HG02840 (cell line): Measurements from ENCODE around the gene STAT5A.
"Not testable (repeated sequence)": the region's sequence is repeated elsewhere in the genome, so short reads cannot be mapped to it uniquely, and the experiment has no call there.

ENCODE experiments used
- ATAC-seq: cut with Tn5 transposase; IDR thresholded peaks from one replicate; pipeline ENCODE4 v1.9.1; 2021; ENCODE audit warnings: mild to moderate bottlenecking, moderate library complexity, moderate number of reproducible peaks; ENCODE audit not compliant: unreplicated experiment, low FRiP score

The STAT5A gene

GRCh38 chr17:42287977-42288802 is at the start of gene STAT5A:
Gene STAT5A, plus strand, starts transcription at chr17:42288498. Its CDS starts 914 bp downstream, at chr17:42289412.
- ATAC-seq, result no peak

DNA sequence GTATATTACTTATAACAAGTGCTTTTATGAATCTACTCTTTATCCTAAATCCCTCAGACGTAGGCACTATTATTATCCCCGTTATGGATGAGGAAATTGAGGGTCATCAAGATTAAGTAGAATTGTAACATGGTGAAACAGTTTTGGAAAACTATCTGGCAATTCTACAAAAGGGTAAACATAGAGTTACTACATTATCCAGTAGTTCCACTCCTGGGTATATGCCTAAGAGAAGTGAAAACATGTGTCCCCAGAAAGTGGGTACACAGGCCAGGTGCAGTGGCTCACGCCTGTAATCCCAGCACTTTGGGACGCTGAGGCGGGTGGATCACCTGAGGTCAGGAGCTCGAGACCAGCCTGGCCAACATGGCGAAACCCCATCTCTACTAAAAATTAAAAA is 48.7 kb upstream of the STAT5A start:
- not testable (repeated sequence) for ATAC-seq

- ATAC-seq, result no peak
Observed at GRCh38 chr17:42240201-42240600, 48.1 kb upstream of the STAT5A start.

- ATAC-seq, result not testable (repeated sequence)
Observed at GRCh38 chr17:42240863-42241262, 47.4 kb upstream of the STAT5A start.

- no peak for ATAC-seq
Observed at GRCh38 chr17:42241871-42242270, 46.4 kb upstream of the STAT5A start.

- no peak for ATAC-seq
Observed at GRCh38 chr17:42243493-42243982, 44.8 kb upstream of the STAT5A start.

GRCh38 chr17:42244116-42244515 is 44.2 kb upstream of the STAT5A start:
- not testable (repeated sequence) for ATAC-seq

DNA sequence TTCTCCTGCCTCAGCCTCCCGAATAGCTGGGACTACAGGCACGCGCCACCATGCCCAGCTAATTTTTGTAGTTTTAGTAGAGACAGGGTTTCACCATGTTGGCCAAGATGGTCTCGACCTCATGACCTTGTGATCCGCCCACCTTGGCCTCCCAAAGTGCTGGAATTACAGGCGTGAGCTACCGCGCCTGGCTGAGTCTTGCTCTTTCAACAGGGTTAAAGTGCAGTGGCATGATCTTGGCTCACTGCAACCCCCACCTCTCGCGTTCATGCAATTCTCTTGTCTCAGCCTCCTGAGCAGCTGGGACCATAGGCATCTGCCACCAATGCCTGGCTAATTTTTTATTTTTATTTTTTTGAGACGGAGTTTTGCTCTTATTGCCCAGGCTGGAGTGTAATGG is 43.1 kb upstream of the STAT5A start:
- ATAC-seq, result not testable (repeated sequence)

- ATAC-seq, result no peak
Observed at GRCh38 chr17:42246515-42246914, 41.8 kb upstream of the STAT5A start.

DNA sequence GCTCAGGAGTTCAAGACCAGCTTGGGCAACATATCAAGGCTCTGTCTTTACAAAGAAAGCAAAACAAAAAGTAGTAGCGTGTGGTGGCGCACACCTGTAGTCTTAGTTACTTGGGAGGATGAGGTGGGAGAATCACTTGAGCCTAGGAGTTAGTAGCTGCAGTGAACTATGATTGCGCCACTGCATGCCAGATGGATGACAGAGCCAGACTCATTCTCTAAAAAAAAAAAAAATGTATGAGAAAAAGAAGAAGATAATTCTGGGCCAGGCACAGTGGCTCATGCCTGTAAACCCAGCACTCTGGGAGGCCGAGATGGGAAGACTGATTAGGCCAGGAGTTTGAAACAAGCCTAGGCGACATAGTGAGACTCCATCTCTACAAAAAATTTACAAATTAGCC is 40.6 kb upstream of the STAT5A start:
- ATAC-seq, result no peak

DNA sequence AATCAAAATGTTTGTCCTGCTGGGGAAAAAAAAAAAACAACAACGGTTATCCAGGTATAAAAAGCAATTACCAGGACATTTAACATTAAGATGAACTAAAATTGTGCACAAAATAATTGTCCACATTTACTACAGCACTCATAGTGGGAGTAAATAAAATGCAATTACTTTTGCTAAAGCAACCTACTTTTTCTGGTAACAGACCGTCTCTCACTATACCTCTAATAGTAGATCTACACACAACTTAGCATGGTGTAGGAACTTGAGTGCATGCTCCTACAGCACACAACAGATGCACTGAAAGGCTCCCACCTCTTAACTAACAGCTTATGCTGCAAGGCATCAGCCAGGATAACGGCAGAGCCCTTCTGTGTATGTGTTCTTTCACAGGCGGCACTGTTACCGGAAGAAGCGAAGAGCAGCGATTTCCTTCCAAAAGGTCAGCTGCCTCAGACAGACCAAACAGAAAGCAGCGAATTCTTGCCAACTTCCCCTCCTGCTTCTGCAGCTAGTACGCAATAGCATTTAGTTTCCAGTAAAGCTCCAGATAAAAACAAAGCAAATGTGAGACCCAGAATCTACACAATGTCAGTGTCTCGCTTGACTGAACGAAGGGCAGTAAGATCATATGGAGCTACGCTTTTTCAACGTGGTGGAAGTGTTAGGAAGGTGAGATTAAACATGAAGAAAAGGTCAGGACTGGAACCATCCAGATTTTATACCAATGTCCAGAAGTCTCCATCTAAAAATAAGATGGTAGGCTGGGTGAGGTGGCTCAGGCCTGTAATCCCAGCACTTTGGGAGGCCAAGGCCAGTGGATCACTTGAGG is 39.7 kb upstream of the STAT5A start:
- ATAC-seq, result no peak

GRCh38 chr17:42249681-42250446 is 38.4 kb upstream of the STAT5A start:
- no peak for ATAC-seq

DNA sequence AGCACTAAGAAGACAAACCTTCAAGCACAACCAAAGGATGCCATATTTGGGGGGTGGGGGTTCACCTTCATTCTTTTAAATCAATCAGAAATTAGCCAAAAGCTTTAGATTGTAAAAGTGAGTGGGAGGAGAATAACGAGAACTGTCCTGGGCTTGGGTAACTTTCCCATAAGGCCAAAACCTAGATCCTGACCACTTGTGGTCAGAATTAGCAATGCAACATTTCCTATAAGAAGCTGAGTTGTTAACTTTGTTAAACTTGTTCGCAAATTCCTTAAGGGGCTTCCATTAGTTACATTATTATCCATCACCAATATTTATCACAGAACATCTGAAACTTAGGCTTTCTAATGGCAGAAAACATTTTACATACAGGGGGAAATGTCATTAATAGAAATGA is 37.2 kb upstream of the STAT5A start:
- ATAC-seq, result no peak

- ATAC-seq, result no peak
Observed at GRCh38 chr17:42252597-42253550, 35.4 kb upstream of the STAT5A start.

DNA sequence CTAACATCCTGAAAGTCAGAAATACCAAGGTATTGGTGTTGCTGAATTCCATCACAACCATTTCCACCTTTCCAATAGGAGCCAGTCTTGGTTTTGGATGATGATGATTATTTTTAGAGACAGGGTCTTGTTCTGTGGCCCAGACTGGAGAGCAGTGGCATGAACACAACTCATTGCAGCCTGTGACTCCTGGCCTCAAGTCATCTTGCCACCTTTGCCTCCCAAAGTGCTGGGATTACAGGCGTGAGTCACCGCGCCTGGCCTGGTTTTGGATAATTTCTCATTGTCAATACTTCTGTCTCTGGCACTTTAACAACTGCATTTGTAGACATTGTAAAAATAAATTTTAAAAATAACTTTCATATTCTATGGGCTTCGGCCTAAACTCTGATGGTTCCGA is 34.7 kb upstream of the STAT5A start:
- no peak for ATAC-seq

DNA sequence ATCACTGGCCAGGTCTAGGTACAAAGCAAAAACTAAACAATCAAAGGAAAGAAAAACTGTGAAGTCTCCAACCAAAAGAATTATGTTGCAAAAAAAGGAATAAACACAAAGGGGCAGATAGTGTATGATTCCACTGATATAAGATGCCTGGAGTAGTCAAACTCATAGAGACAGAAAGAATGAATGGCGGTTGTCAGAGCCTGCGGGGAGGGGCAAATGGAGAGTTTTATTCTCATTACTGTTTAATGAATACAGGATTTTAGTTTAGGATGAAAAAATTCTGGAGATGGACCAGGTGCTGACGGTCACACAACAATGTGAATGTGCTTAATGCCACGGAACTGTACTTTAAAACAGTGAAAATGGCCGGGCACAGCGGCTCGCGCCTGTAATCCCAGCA is 32.9 kb upstream of the STAT5A start:
- no peak for ATAC-seq

DNA sequence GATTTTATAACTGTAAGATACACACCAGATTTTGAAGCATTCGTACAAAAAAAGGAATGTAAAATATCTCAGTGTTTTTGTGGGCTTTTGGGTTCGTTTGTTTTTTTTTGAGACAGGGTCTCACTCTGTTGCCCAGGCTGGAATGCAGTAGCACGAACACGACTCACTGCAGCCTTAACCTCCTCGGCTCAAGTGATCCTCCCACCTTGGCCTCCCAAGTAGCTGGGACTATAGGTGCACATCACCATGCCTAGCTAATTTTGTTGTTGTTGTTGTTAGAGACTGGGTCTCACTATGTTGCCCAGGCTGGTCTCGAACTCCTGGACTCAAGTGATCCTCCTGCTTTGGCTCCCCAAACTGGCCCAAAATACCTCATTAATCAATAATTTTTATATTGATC is 28.0 kb upstream of the STAT5A start:
- ATAC-seq, result no peak

GRCh38 chr17:42264366-42264765 is 23.9 kb upstream of the STAT5A start:
- ATAC-seq, result not testable (repeated sequence)

DNA sequence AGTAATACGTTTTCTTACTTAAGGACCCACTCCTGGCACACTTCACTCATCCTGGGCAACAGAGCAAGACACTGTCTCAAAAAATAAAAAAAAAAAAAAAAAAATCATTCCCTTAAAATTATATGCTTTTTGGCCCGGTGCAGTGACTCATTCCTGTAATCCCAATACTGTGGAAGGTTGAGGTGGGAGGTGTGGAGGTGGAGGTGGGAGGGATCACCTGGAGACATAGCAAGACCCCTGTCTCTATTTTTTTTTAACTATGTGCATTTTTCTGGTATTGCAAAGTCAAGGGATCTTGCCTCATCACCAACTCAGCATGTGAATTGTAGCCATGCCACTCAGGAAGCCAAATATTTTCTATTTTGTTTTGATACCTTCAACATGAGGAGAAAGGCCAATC is 21.8 kb upstream of the STAT5A start:
- no peak for ATAC-seq
